GM12891 (cell line): ENCODE data around the gene WIZ.

Experiments used
- POLR2A ChIP-seq: IDR thresholded peaks from 2 replicates; pipeline ENCODE4 v1.6.1; 2011; ENCODE audit warnings: low read depth, low read length, control low read depth
- POLR2AphosphoS5 ChIP-seq: IDR thresholded peaks from 2 replicates; pipeline ENCODE4 v1.6.1; 2011; ENCODE audit warnings: low read depth, low read length, control low read depth
- SPI1 ChIP-seq: IDR thresholded peaks from 2 replicates; pipeline ENCODE4 v1.6.1; 2011; ENCODE audit warnings: low read depth, low read length, control low read depth
- TAF1 ChIP-seq: IDR thresholded peaks from 2 replicates; pipeline ENCODE4 v1.6.1; 2011; ENCODE audit warnings: low read depth, low read length, control low read depth

GRCh38 chr19:15447057-15447456, 2.7 kb downstream of the WIZ start:
- TF ChIP-seq POLR2AphosphoS5, result no peak
- TF ChIP-seq TAF1, result no peak
- no peak for TF ChIP-seq POLR2A
- no peak for TF ChIP-seq SPI1
